Esophagus (tissue), 2 donors: Measurements from ENCODE around the gene OPCML. TPM values are rescaled to one million over a fixed set of nuclear protein-coding genes. Genes with fewer than 3 reads are reported as not detected.

Source experiments
- H3K27ac ChIP-seq, 2 donors: one replicate each; pipeline ENCODE4 v1.5.1; 2013; ENCODE audit warnings: low read depth in 2 of 2, mild to moderate bottlenecking in 2 of 2, inconsistent platforms in 1 of 2, low read length in 1 of 2, moderate library complexity in 1 of 2
- H3K27me3 ChIP-seq, 2 donors: one replicate each; pipeline ENCODE4 v1.6.1; 2013; ENCODE audit warnings: low read length in 2 of 2, control low read depth in 1 of 2, mild to moderate bottlenecking in 1 of 2; ENCODE audit not compliant: insufficient read depth in 2 of 2, control insufficient read depth in 1 of 2
- H3K36me3 ChIP-seq, 2 donors: one replicate each; pipeline ENCODE4 v1.6.1; 2013; ENCODE audit warnings: low read length in 1 of 2; ENCODE audit not compliant: control insufficient read depth in 2 of 2, insufficient read depth in 2 of 2
- H3K4me1 ChIP-seq, 2 donors: one replicate each; pipeline ENCODE4 v1.6.1; 2013; ENCODE audit warnings: low read length in 1 of 2; ENCODE audit not compliant: control insufficient read depth in 2 of 2, insufficient read depth in 2 of 2
- H3K4me3 ChIP-seq, 2 donors: one replicate each; pipeline ENCODE4 v1.5.1; 2013; ENCODE audit warnings: low read length in 2 of 2, mild to moderate bottlenecking in 2 of 2, low read depth in 1 of 2, moderate library complexity in 1 of 2
- H3K9me3 ChIP-seq, 2 donors: one replicate each; pipeline ENCODE4 v1.6.1; 2013; ENCODE audit warnings: mild to moderate bottlenecking in 2 of 2, low read depth in 1 of 2, low read length in 1 of 2, moderate library complexity in 1 of 2; ENCODE audit not compliant: control insufficient read depth in 2 of 2, insufficient read depth in 1 of 2
- WGBS, 2 donors: extraction: QIAGEN DNeasy Blood & Tissue Kit; methylation state at CpG; one replicate each; pipeline ENCODE4 v1.1.7; 2013; 5-methylcytosine and 5-hydroxymethylcytosine counted together
- polyA plus RNA-seq, 2 donors: library from polyadenylated mRNA; stranded (reverse); fragments of 200-250 nt; gene quantifications; one replicate each; pipeline ENCODE4 v1.2.3, GENCODE V29; 2013
- donor health status: healthy with polysubstance abuse.
- donor health status: Bipolar disorder and iron deficiency.

OPCML gene
- polyA plus RNA-seq, 2 donors: 0.04 to 0.05 TPM

DNA sequence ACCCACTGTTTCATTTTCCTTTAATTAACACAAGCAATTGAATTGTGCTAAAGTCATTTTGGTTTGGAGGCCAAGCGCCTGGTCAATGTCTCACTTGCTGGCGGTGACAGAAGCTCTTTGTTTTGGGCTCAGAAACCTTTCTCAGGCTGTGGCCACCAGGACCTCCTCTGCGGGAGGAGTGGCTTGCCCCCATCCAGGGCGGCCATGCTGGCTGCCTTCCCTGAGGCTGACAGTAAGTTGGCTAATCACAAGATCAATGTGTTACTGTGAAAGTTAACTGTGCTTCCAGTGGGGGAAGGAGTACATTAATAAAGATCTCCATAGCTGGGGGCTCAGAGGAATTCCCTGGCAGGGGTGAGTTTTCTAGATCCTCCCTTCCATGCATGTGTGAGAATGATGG is 1087.4 kb downstream of the OPCML start:
- Histone ChIP-seq H3K36me3 (no peaks in the 10 kb centered on the region), H3K9me3 (peaks cover 0 to 7% of the 10 kb centered on the region in 2 donors), H3K27me3 (no peaks in the 10 kb centered on the region), H3K4me1 (no peaks in the 10 kb centered on the region), H3K4me3 (no peak overlapping the region), H3K27ac (no peak overlapping the region)
- 75 to 83% methylated on average over 4 of the region's 4 CpGs for WGBS, 2 donors

GRCh38 chr11:132439711-132440255 is 1092.5 kb downstream of the OPCML start:
- H3K36me3 ChIP-seq: no peaks in the 10 kb centered on the region
- H3K4me1 ChIP-seq: no peaks in the 10 kb centered on the region
- WGBS, 2 donors: 78 to 79% methylated on average over 5 of the region's 5 CpGs
- H3K27ac ChIP-seq: no peak overlapping the region
- no peaks in the 10 kb centered on the region for H3K27me3 ChIP-seq
- no peak overlapping the region for H3K4me3 ChIP-seq
- peaks cover 0 to 14% of the 10 kb centered on the region in 2 donors for H3K9me3 ChIP-seq

GRCh38 chr11:132438418-132438817 is 1093.9 kb downstream of the OPCML start:
- Histone ChIP-seq H3K27ac (no peak overlapping the region), H3K27me3 (no peaks in the 10 kb centered on the region), H3K36me3 (no peaks in the 10 kb centered on the region), H3K9me3 (peaks cover 0 to 14% of the 10 kb centered on the region in 2 donors), H3K4me3 (no peak overlapping the region), H3K4me1 (no peaks in the 10 kb centered on the region)
- WGBS, 2 donors: 49 to 50% methylated on average over 1 of the region's 1 CpG

DNA sequence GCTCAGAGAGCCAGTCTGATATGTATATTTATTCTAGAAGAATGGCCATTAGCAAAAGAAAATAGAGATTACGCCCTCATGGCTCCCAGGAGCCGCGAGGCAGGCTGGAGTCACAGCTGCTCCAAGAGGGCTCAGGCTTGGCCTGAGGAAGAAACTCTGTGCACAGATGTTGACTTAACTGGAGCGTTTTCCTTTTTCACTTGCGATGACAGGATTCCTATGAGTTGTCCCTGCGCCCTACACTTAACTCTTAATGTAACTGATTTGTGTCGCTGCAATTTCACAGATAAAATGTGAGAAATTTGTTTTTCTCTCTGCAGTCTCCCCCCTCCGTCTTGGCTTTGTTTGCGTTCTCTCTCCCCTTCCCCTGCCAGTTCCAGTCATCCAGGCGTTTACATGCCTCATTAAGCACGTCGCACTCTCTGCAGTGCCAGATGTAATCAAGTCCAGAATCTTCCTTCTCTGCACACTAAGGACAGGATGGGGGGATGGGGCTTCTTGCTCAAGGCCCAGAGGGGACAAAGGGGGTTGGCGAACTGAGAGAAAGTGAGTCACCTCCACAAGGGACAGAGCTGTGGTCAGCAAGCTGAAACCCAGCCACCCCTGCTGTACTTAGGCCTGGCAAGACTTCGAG is 1101.8 kb downstream of the OPCML start:
- Histone ChIP-seq H3K27me3 (no peaks in the 10 kb centered on the region), H3K27ac (no peak overlapping the region), H3K36me3 (no peaks in the 10 kb centered on the region), H3K4me1 (no peaks in the 10 kb centered on the region), H3K9me3 (peaks cover 0 to 7% of the 10 kb centered on the region in 2 donors), H3K4me3 (no peak overlapping the region)
- WGBS, 2 donors: 26 to 29% methylated on average over 14 of the region's 14 CpGs

- H3K9me3 ChIP-seq: peaks cover 0 to 5% of the 10 kb centered on the region in 2 donors
- H3K4me1 ChIP-seq: no peaks in the 10 kb centered on the region
- no peaks in the 10 kb centered on the region for H3K36me3 ChIP-seq
- no peak overlapping the region for H3K27ac ChIP-seq
- H3K27me3 ChIP-seq: no peaks in the 10 kb centered on the region
- WGBS, 2 donors: 85 to 86% methylated on average over 8 of the region's 8 CpGs
- no peak overlapping the region for H3K4me3 ChIP-seq
These were observed 1102.6 kb downstream of the OPCML start for GRCh38 chr11:132429685-132430084.

- Histone ChIP-seq H3K4me3 (no peak overlapping the region), H3K4me1 (no peaks in the 10 kb centered on the region), H3K27ac (no peak overlapping the region), H3K36me3 (no peaks in the 10 kb centered on the region), H3K9me3 (no peaks in the 10 kb centered on the region), H3K27me3 (no peaks in the 10 kb centered on the region)
- WGBS, 2 donors: 68 to 73% methylated on average over 6 of the region's 6 CpGs
These were observed 1104.7 kb downstream of the OPCML start for GRCh38 chr11:132427611-132428010.

DNA sequence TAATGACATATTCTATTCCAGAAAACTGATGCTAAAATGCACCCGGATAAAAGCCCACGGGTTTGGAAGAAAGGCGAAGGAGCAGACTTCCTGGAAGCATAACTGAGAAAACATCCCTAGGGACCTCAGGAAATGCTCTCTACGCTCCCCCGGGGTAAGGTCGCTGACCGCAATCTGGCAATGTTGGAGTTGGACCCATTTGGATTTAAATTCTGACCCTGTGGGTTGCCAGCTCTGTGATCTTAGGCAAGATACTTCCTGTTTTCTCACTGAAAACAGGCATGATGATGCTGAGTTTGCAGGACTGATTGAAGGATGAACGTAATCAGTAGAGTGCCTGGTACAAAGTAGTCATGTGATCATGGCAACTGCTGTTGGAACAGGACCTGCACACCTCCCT is 1107.9 kb downstream of the OPCML start:
- H3K4me1 ChIP-seq: no peaks in the 10 kb centered on the region
- no peaks in the 10 kb centered on the region for H3K27me3 ChIP-seq
- H3K9me3 ChIP-seq: peaks cover 0 to 5% of the 10 kb centered on the region in 2 donors
- 68 to 71% methylated on average over 8 of the region's 8 CpGs for WGBS, 2 donors
- no peak overlapping the region for H3K4me3 ChIP-seq
- no peak overlapping the region for H3K27ac ChIP-seq
- no peaks in the 10 kb centered on the region for H3K36me3 ChIP-seq

DNA sequence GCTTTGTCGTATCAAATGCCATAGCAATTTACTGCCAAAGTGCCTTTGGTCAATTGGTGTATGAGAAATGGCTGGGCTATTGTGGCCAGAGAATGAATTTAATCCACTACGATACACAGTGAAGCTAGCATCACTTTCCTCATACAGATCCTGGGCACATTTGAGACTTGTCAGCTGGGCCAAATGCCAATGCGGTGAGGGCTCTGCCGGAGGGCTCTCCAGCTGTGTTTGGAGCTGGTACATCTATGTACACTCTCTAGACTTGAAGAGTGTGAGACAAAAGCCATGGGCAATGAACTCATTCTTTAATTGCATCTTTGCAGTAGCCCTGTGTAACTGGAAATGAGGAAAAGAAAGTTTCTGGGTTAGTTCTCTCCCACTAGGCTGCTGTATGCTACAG is 1109.0 kb downstream of the OPCML start:
- Histone ChIP-seq H3K4me3 (no peak overlapping the region), H3K4me1 (no peaks in the 10 kb centered on the region), H3K9me3 (peaks cover 0 to 5% of the 10 kb centered on the region in 2 donors), H3K27me3 (no peaks in the 10 kb centered on the region), H3K27ac (no peak overlapping the region), H3K36me3 (no peaks in the 10 kb centered on the region)
- WGBS, 2 donors: 72 to 88% methylated on average over 4 of the region's 4 CpGs

GRCh38 chr11:132422722-132423121 is 1109.6 kb downstream of the OPCML start:
- 86 to 88% methylated on average over 5 of the region's 5 CpGs for WGBS, 2 donors
- Histone ChIP-seq H3K4me3 (no peak overlapping the region), H3K36me3 (no peaks in the 10 kb centered on the region), H3K9me3 (peaks cover 0 to 5% of the 10 kb centered on the region in 2 donors), H3K27ac (no peak overlapping the region), H3K27me3 (no peaks in the 10 kb centered on the region), H3K4me1 (no peaks in the 10 kb centered on the region)

- WGBS, 2 donors: 47 to 68% methylated on average over 2 of the region's 2 CpGs
- no peak overlapping the region for H3K4me3 ChIP-seq
- H3K36me3 ChIP-seq: no peaks in the 10 kb centered on the region
- H3K27ac ChIP-seq: no peak overlapping the region
- peaks cover 0 to 5% of the 10 kb centered on the region in 2 donors for H3K9me3 ChIP-seq
- no peaks in the 10 kb centered on the region for H3K4me1 ChIP-seq
- no peaks in the 10 kb centered on the region for H3K27me3 ChIP-seq
These were observed 1110.7 kb downstream of the OPCML start for GRCh38 chr11:132421555-132421954.
